Common myeloid progenitor, CD34-positive (primary cell): ENCODE data around the gene RDH13.

Experiments used
- CTCF ChIA-PET: fragments of 350-600 bp; sonication (Branson Sonifier 250); formaldehyde crosslinking; loops from one replicate; lab custom pipeline; 2021; ENCODE audit warnings: antibody characterized with exemption; lab: Charles Lee
- POLR2A ChIA-PET: fragments of 350-600 bp; sonication (Branson Sonifier 250); formaldehyde crosslinking; loops from one replicate; lab custom pipeline; 2021; ENCODE audit warnings: antibody characterized with exemption; lab: Charles Lee
- DNase-seq, 3 donors: peaks; one replicate each; pipeline versions ENCODE4 v3.0.0 to v3.0.0-alpha.2; 2013
- H3K27ac ChIP-seq, 2 experiments: 1 replicate in 1 of 2; 2 replicates in 1 of 2; pipeline ENCODE4 v1.7.0; 2013; ENCODE audit warnings: inconsistent platforms in 2 of 2, low read length in 2 of 2, mild to moderate bottlenecking in 2 of 2, low read depth in 1 of 2, moderate library complexity in 1 of 2; ENCODE audit not compliant: severe bottlenecking in 2 of 2, insufficient read depth in 1 of 2, poor library complexity in 1 of 2
- H3K27me3 ChIP-seq, 5 experiments: replicated peaks in 2 of 5; 1 replicate in 3 of 5; 2 replicates in 2 of 5; pipeline versions ENCODE4 v1.6.1 to v1.7.0; 2013; ENCODE audit warnings: low read length in 4 of 5, mild to moderate bottlenecking in 2 of 5, moderate library complexity in 2 of 5, inconsistent platforms in 1 of 5; ENCODE audit not compliant: insufficient read depth in 5 of 5, control insufficient read depth in 4 of 5
- H3K36me3 ChIP-seq, 4 experiments: 1 replicate in 2 of 4; 2 replicates in 2 of 4; pipeline versions ENCODE4 v1.6.1 to v1.7.0; 2013; ENCODE audit warnings: low read length in 3 of 4, control low read depth in 1 of 4, mild to moderate bottlenecking in 1 of 4; ENCODE audit not compliant: control insufficient read depth in 4 of 4, insufficient read depth in 4 of 4
- H3K4me1 ChIP-seq, 4 experiments: 1 replicate in 3 of 4; 2 replicates in 1 of 4; pipeline versions ENCODE4 v1.6.1 to v1.7.1; 2013; ENCODE audit warnings: low read length in 3 of 4, mild to moderate bottlenecking in 3 of 4, control low read depth in 1 of 4, inconsistent platforms in 1 of 4, moderate library complexity in 1 of 4; ENCODE audit not compliant: control insufficient read depth in 4 of 4, insufficient read depth in 4 of 4; ENCODE audit errors: control extremely low read depth in 1 of 4
- H3K4me3 ChIP-seq, 7 experiments: 1 replicate in 4 of 7; 2 replicates in 3 of 7; pipeline versions ENCODE4 v1.5.1 to v1.7.0; 2013; ENCODE audit warnings: mild to moderate bottlenecking in 7 of 7, low read length in 6 of 7, moderate library complexity in 6 of 7, inconsistent platforms in 2 of 7, low read depth in 2 of 7, control low read depth in 1 of 7; ENCODE audit not compliant: insufficient read depth in 4 of 7, control insufficient read depth in 1 of 7; ENCODE audit errors: extremely low read depth in 1 of 7
- H3K9me3 ChIP-seq, 5 experiments: 1 replicate in 4 of 5; 2 replicates in 1 of 5; pipeline versions ENCODE4 v1.6.1 to v1.7.1; 2013; ENCODE audit warnings: low read length in 4 of 5, mild to moderate bottlenecking in 2 of 5, inconsistent platforms in 1 of 5, low read depth in 1 of 5, moderate library complexity in 1 of 5; ENCODE audit not compliant: control insufficient read depth in 4 of 5, insufficient read depth in 2 of 5; ENCODE audit errors: control extremely low read depth in 1 of 5
- WGBS: methylation state at CpG from one replicate; pipeline ENCODE4 v1.1.5; 2013; ENCODE audit not compliant: insufficient coverage; 5-methylcytosine and 5-hydroxymethylcytosine counted together

Gene RDH13

GRCh38 chr19:55097864-55098715, 35.1 kb upstream of the RDH13 start:
- ChIA-PET CTCF (interaction anchor here (0.7 to 2.9 kb wide), 6 partner anchors 9 to 221 kb away, joined by 3 to 18 read pairs (median 4); no protein-coding TSS in a partner anchor), POLR2A (interaction anchor here (1.8 kb wide), 1 partner anchor 20 kb away, joined by 5 read pairs; the partner anchor contains the start of gene PPP1R12C)
- H3K9me3 ChIP-seq = peaks cover 0 to 5% (median 0%) of the 10 kb centered on the region in 5 experiments
- H3K4me3 ChIP-seq = no peak overlapping the region
- DNase-seq = peak in 2 of 3 donors; percentile 26 to 65
- peaks cover 0 to 17% (median 9%) of the 10 kb centered on the region in 4 experiments for H3K4me1 ChIP-seq
- WGBS = 75% methylated on average over 19 of the region's 23 CpGs
- peaks cover 10 to 50% (median 29%) of the 10 kb centered on the region in 4 experiments for H3K36me3 ChIP-seq
- H3K27me3 ChIP-seq = no peaks in the 10 kb centered on the region
- no peak overlapping the region for H3K27ac ChIP-seq

- H3K36me3 ChIP-seq = peaks cover 5 to 48% (median 33%) of the 10 kb centered on the region in 4 experiments
- ChIA-PET CTCF (no interaction called here), POLR2A (no interaction called here)
- H3K27me3 ChIP-seq = no peaks in the 10 kb centered on the region
- peaks cover 0 to 17% (median 9%) of the 10 kb centered on the region in 4 experiments for H3K4me1 ChIP-seq
- no peak overlapping the region for H3K4me3 ChIP-seq
- H3K27ac ChIP-seq = no peak overlapping the region
- no peaks in the 10 kb centered on the region for H3K9me3 ChIP-seq
- DNase-seq = no peak
- WGBS = 91% methylated on average over 14 of the region's 23 CpGs
These were observed 33.2 kb upstream of the RDH13 start for GRCh38 chr19:55096061-55096701.

GRCh38 chr19:55095260-55096060, 32.5 kb upstream of the RDH13 start:
- 99% methylated on average over 9 of the region's 23 CpGs for WGBS
- Histone ChIP-seq H3K27ac (no peak overlapping the region), H3K36me3 (peaks cover 5 to 53% (median 35%) of the 10 kb centered on the region in 4 experiments), H3K4me3 (no peak overlapping the region), H3K27me3 (no peaks in the 10 kb centered on the region), H3K4me1 (peaks cover 0 to 17% (median 9%) of the 10 kb centered on the region in 4 experiments), H3K9me3 (no peaks in the 10 kb centered on the region)
- CTCF ChIA-PET = interaction anchor here (1.1 kb wide), 1 partner anchor 10 kb away, joined by 3 read pairs; no protein-coding TSS in a partner anchor
- POLR2A ChIA-PET = no interaction called here
- no peak for DNase-seq

- H3K36me3 ChIP-seq = peaks cover 5 to 53% (median 33%) of the 10 kb centered on the region in 4 experiments
- H3K9me3 ChIP-seq = no peaks in the 10 kb centered on the region
- ChIA-PET CTCF (interaction anchor here (1.1 kb wide), 1 partner anchor 10 kb away, joined by 3 read pairs; no protein-coding TSS in a partner anchor), POLR2A (no interaction called here)
- H3K4me1 ChIP-seq = peaks cover 0 to 17% (median 9%) of the 10 kb centered on the region in 4 experiments
- H3K4me3 ChIP-seq = no peak overlapping the region
- no peak overlapping the region for H3K27ac ChIP-seq
- WGBS = 98% methylated on average over 24 of the region's 32 CpGs
- no peak for DNase-seq
- no peaks in the 10 kb centered on the region for H3K27me3 ChIP-seq
These were observed 31.7 kb upstream of the RDH13 start for GRCh38 chr19:55094456-55095259.

- WGBS = 97% methylated on average over 37 of the region's 49 CpGs
- H3K9me3 ChIP-seq = no peaks in the 10 kb centered on the region
- H3K4me1 ChIP-seq = peaks cover 0 to 10% (median 2%) of the 10 kb centered on the region in 4 experiments
- ChIA-PET POLR2A (no interaction called here), CTCF (no interaction called here)
- no peak overlapping the region for H3K4me3 ChIP-seq
- peaks cover 0 to 9% (median 5%) of the 10 kb centered on the region in 5 experiments for H3K27me3 ChIP-seq
- peaks cover 2 to 46% (median 27%) of the 10 kb centered on the region in 4 experiments for H3K36me3 ChIP-seq
- no peak for DNase-seq
- no peak overlapping the region for H3K27ac ChIP-seq
These were observed 29.7 kb upstream of the RDH13 start for GRCh38 chr19:55092423-55093318.
